CD14-positive monocyte (primary cell): ENCODE results near the gene SLC27A6. TPM values are rescaled to one million over a fixed set of nuclear protein-coding genes. Genes with fewer than 3 reads are reported as not detected.

Experiments
- DNase-seq, 3 donors: peaks; one replicate each; pipeline ENCODE4 v3.0.0-alpha.2; 2011 to 2022
- H2AFZ ChIP-seq: 2 replicates; pipeline ENCODE4 v1.6.0; 2012; ENCODE audit warnings: mild to moderate bottlenecking, low read depth, low read length, inconsistent platforms; ENCODE audit not compliant: insufficient read depth, poor library complexity, severe bottlenecking
- H3K27ac ChIP-seq, 2 donors: 1 replicate in 1 of 2; 2 replicates in 1 of 2; pipeline ENCODE4 v1.5.1; 2012 to 2013; ENCODE audit warnings: low read length in 2 of 2, control low read depth in 1 of 2, inconsistent platforms in 1 of 2, low read depth in 1 of 2, mild to moderate bottlenecking in 1 of 2
- H3K27me3 ChIP-seq, 2 donors: one replicate each; pipeline versions ENCODE4 v1.6.0 to v1.6.1; 2011 to 2013; ENCODE audit warnings: low read length in 2 of 2; ENCODE audit not compliant: control insufficient read depth in 2 of 2, insufficient read depth in 2 of 2
- H3K36me3 ChIP-seq, 2 donors: replicated peaks in 1 of 2; 1 replicate in 1 of 2; 2 replicates in 1 of 2; pipeline versions ENCODE4 v1.5.1 to v1.6.1; 2012 to 2013; ENCODE audit warnings: low read length in 2 of 2, control low read depth in 1 of 2, inconsistent platforms in 1 of 2, mild to moderate bottlenecking in 1 of 2; ENCODE audit not compliant: insufficient read depth in 2 of 2, control insufficient read depth in 1 of 2
- H3K4me1 ChIP-seq, 2 donors: 1 replicate in 1 of 2; 2 replicates in 1 of 2; pipeline versions ENCODE4 v1.5.1 to v1.6.1; 2012 to 2013; ENCODE audit warnings: low read length in 2 of 2, control low read depth in 1 of 2, inconsistent platforms in 1 of 2, mild to moderate bottlenecking in 1 of 2, moderate library complexity in 1 of 2; ENCODE audit not compliant: insufficient read depth in 2 of 2, control insufficient read depth in 1 of 2
- H3K4me2 ChIP-seq: replicated peaks from 2 replicates; pipeline ENCODE3; 2012; ENCODE audit warnings: low read length, moderate library complexity, mild to moderate bottlenecking; ENCODE audit not compliant: poor library complexity, severe bottlenecking; ENCODE audit errors: extremely low read depth
- H3K4me3 ChIP-seq, 3 experiments: fragments of 200-600 bp in 1 of 3; sonication (generic) in 1 of 3; replicated peaks in 1 of 3; 1 replicate in 2 of 3; 2 replicates in 1 of 3; pipeline ENCODE4 v1.5.1; 2011 to 2013; ENCODE audit warnings: low read length in 3 of 3, mild to moderate bottlenecking in 3 of 3, control low read depth in 2 of 3, low read depth in 2 of 3, inconsistent platforms in 1 of 3, moderate library complexity in 1 of 3
- H3K79me2 ChIP-seq: 2 replicates; pipeline ENCODE4 v1.6.0; 2012; ENCODE audit warnings: mild to moderate bottlenecking, control low read depth, inconsistent platforms, low read length, moderate library complexity; ENCODE audit not compliant: insufficient read depth
- H3K9ac ChIP-seq: 2 replicates; pipeline ENCODE4 v1.6.0; 2017; ENCODE audit warnings: low read length, mild to moderate bottlenecking; ENCODE audit not compliant: insufficient read depth, poor library complexity, severe bottlenecking
- H3K9me3 ChIP-seq, 2 donors: replicated peaks in 1 of 2; 1 replicate in 1 of 2; 2 replicates in 1 of 2; pipeline versions ENCODE4 v1.5.1 to v1.6.1; 2012 to 2013; ENCODE audit warnings: low read length in 2 of 2, control low read depth in 1 of 2; ENCODE audit not compliant: control insufficient read depth in 1 of 2, insufficient read depth in 1 of 2
- H4K20me1 ChIP-seq: 2 replicates; pipeline ENCODE4 v1.6.0; 2012; ENCODE audit warnings: mild to moderate bottlenecking, low read length, control low read depth, moderate library complexity; ENCODE audit not compliant: insufficient read depth
- H3K27ac Mint-ChIP-seq, 7 donors: one replicate each; pipeline ENCODE4 v1.8.0; 2020; ENCODE audit warnings: mild to moderate bottlenecking in 7 of 7, mixed read lengths in 7 of 7, moderate library complexity in 6 of 7, inconsistent platforms in 2 of 7
- H3K27me3 Mint-ChIP-seq, 3 donors: one replicate each; pipeline ENCODE4 v1.8.0; 2021 to 2022; ENCODE audit warnings: low read depth in 3 of 3, mild to moderate bottlenecking in 3 of 3, mixed read lengths in 3 of 3, moderate library complexity in 3 of 3, inconsistent platforms in 1 of 3
- H3K36me3 Mint-ChIP-seq, 2 donors: one replicate each; pipeline ENCODE4 v1.8.0; 2020; ENCODE audit warnings: mixed read lengths in 2 of 2, inconsistent platforms in 1 of 2, mild to moderate bottlenecking in 1 of 2
- H3K4me1 Mint-ChIP-seq: one replicate; pipeline ENCODE4 v1.8.0; 2020; ENCODE audit warnings: mild to moderate bottlenecking, mixed read lengths
- H3K4me3 Mint-ChIP-seq, 2 donors: one replicate each; pipeline ENCODE4 v1.8.0; 2020; ENCODE audit warnings: mild to moderate bottlenecking in 2 of 2, mixed read lengths in 2 of 2, moderate library complexity in 1 of 2
- H3K9me3 Mint-ChIP-seq, 7 donors: one replicate each; pipeline ENCODE4 v1.8.0; 2020 to 2022; ENCODE audit warnings: mixed read lengths in 7 of 7, mild to moderate bottlenecking in 6 of 7, moderate library complexity in 6 of 7, inconsistent platforms in 2 of 7
- CTCF ChIP-seq: fragments of 200-600 bp; IDR thresholded peaks from one replicate; pipeline ENCODE4 v1.8.0; 2022; ENCODE audit warnings: antibody characterized with exemption, mild to moderate bottlenecking
- WGBS: methylation state at CpG from one replicate; pipeline ENCODE4 v1.1.5; 2013; ENCODE audit warnings: missing lambda C conversion rate; ENCODE audit not compliant: insufficient coverage; 5-methylcytosine and 5-hydroxymethylcytosine counted together
- intact Hi-C, 2 donors: fragments of 100-400 bp; cut with micrococcal nuclease; formaldehyde crosslinking; loops; one replicate each; pipeline versions ENCODE4 v1.15.0 to v1.15.1; 2023
- polyA plus RNA-seq, 3 donors: library from polyadenylated mRNA; depleted of rRNA in 1 of 3; unstranded in 2 of 3; stranded (reverse) in 1 of 3; fragments of 300-500 nt in 2 of 3; fragments of >200 nt in 1 of 3; fragmentation: Illumina TruSeq in 2 of 3; gene quantifications; 1 replicate in 2 of 3; 2 replicates in 1 of 3; pipeline ENCODE4 v1.2.3, GENCODE V29; 2012 to 2021

SLC27A6 gene
- polyA plus RNA-seq, 3 donors: not detected

- no peak overlapping the region for H3K9ac ChIP-seq
- no peaks in the 10 kb centered on the region for H3K36me3 ChIP-seq
- no peak overlapping the region for H3K27ac Mint-ChIP-seq
- intact Hi-C loops: no loop called here
- H3K9me3 Mint-ChIP-seq: peaks cover 0 to 2% (median 0%) of the 10 kb centered on the region in 7 donors
- H2AFZ ChIP-seq: no peak overlapping the region
- H3K4me1 Mint-ChIP-seq: no peaks in the 10 kb centered on the region
- no peak overlapping the region for H3K4me3 Mint-ChIP-seq
- H4K20me1 ChIP-seq: no peaks in the 10 kb centered on the region
- H3K27me3 Mint-ChIP-seq: peaks cover 0 to 5% (median 0%) of the 10 kb centered on the region in 3 donors
- H3K4me2 ChIP-seq: no peak overlapping the region
- TF ChIP-seq CTCF: no peak
- no peak for DNase-seq
- H3K27me3 ChIP-seq: no peaks in the 10 kb centered on the region
- H3K4me3 ChIP-seq: no peak overlapping the region
- no peaks in the 10 kb centered on the region for H3K4me1 ChIP-seq
- H3K79me2 ChIP-seq: no peaks in the 10 kb centered on the region
- WGBS: no CpG with 5 or more reads among the region's 3 CpGs
- no peaks in the 10 kb centered on the region for H3K9me3 ChIP-seq
- H3K36me3 Mint-ChIP-seq: no peaks in the 10 kb centered on the region
- no peak overlapping the region for H3K27ac ChIP-seq
Measured at GRCh38 chr5:129077433-129078075, 112.3 kb downstream of the SLC27A6 start.

GRCh38 chr5:129078247-129078646 is 113.0 kb downstream of the SLC27A6 start:
- DNase-seq: no peak
- Histone ChIP-seq H3K36me3 (no peaks in the 10 kb centered on the region), H3K9me3 (no peaks in the 10 kb centered on the region), H3K4me3 (no peak overlapping the region), H3K27me3 (no peaks in the 10 kb centered on the region), H3K4me2 (no peak overlapping the region), H3K79me2 (no peaks in the 10 kb centered on the region), H3K9ac (no peak overlapping the region), H3K27ac (no peak overlapping the region), H2AFZ (no peak overlapping the region), H3K4me1 (no peaks in the 10 kb centered on the region), H4K20me1 (no peaks in the 10 kb centered on the region)
- Mint-ChIP-seq H3K36me3 (no peaks in the 10 kb centered on the region), H3K9me3 (peaks cover 0 to 2% (median 0%) of the 10 kb centered on the region in 7 donors), H3K4me1 (no peaks in the 10 kb centered on the region), H3K27ac (no peak overlapping the region), H3K27me3 (peaks cover 0 to 5% (median 0%) of the 10 kb centered on the region in 3 donors), H3K4me3 (no peak overlapping the region)
- no peak for TF ChIP-seq CTCF
- WGBS: no CpG with 5 or more reads among the region's 1 CpG
- intact Hi-C loops: no loop called here
